Measurements from ENCODE around the gene ARVCF. TPM values are rescaled to one million over a fixed set of nuclear protein-coding genes. Genes with fewer than 3 reads are reported as not detected.

ARVCF gene
- total and polyA plus RNA-seq, 2 donors (not counting 1 experiment from before 2014, with no cell fraction given): 2.2 to 6.7 TPM

DNA sequence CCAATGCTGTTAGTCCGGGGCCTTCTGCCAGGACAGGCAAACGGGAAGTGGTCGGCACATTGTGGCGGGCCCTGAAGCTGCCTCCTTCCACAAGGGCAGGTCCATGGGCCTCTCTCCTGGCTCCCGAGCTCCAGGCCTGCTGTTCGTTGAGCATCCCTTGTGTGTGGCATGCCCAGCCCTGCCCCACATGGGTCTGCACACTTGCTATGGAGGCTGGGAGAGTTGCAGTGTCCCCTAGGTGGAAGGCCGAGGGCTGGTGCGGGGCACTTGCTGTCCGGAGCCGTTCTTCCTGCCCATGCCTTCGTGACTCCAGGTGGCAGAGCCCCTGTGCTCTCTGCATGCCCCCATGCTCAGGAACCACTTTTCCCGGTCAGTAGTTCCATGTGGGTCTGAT lies 37.4 kb upstream of the ARVCF start:
- H3K4me3 Mint-ChIP-seq: no peak overlapping the region
- Histone ChIP-seq H3K4me1 (ENCODE audit: control insufficient read depth in 2 of 2, insufficient read depth in 2 of 2, low read length in 2 of 2) (no peaks in the 10 kb centered on the region), H2AFZ (ENCODE audit: insufficient read depth, low read depth, low read length, poor library complexity, severe bottlenecking) (no peak overlapping the region), H3K79me2 (ENCODE audit: control insufficient read depth, insufficient read depth, low read length) (peaks cover 3% of the 10 kb centered on the region), H3K27me3 (replicated peaks in 1 of 4; ENCODE audit: control extremely low read depth in 1 of 4, control insufficient read depth in 3 of 4, insufficient read depth in 4 of 4, low read length in 3 of 4) (no peaks in the 10 kb centered on the region), H3K9me3 (ENCODE audit: control extremely low read depth in 1 of 3, control insufficient read depth in 2 of 3, insufficient read depth in 1 of 3, low read length in 2 of 3) (no peaks in the 10 kb centered on the region), H3K27ac (ENCODE audit: low read length in 2 of 2) (no peak overlapping the region), H3K4me3 (ENCODE audit: control extremely low read depth in 1 of 5, extremely low read depth in 1 of 5, insufficient read depth in 1 of 5, low read depth in 2 of 5, low read length in 4 of 5) (no peak overlapping the region), H3K36me3 (replicated peaks in 1 of 2; ENCODE audit: control extremely low read depth in 1 of 2, control insufficient read depth in 1 of 2, extremely low read depth in 1 of 2, insufficient read depth in 2 of 2, low read length in 1 of 2) (peaks cover 0 to 61% of the 10 kb centered on the region in 2 experiments), H4K20me1 (ENCODE audit: control insufficient read depth, insufficient read depth, low read length, poor library complexity, severe bottlenecking) (peaks cover 14% of the 10 kb centered on the region), H3K9ac (ENCODE audit: low read length) (no peak overlapping the region), H3K4me2 (replicated peaks; ENCODE audit: low read depth, low read length, poor library complexity, severe bottlenecking) (no peak overlapping the region)
- DNase-seq: no peak
- intact Hi-C loops (cut with micrococcal nuclease): no loop called here
- CTCF ChIA-PET: no interaction called here
- H3K27me3 Mint-ChIP-seq: no peaks in the 10 kb centered on the region
- WGBS (ENCODE audit: insufficient coverage): 97% methylated on average over 11 of the region's 12 CpGs
- no peak for TF ChIP-seq EZH2 (IDR thresholded peaks at IDR 0.05; ENCODE audit: borderline replicate concordance, insufficient read depth, low read depth, low read length, poor library complexity, severe bottlenecking)
- TF ChIP-seq, protein P1, sequence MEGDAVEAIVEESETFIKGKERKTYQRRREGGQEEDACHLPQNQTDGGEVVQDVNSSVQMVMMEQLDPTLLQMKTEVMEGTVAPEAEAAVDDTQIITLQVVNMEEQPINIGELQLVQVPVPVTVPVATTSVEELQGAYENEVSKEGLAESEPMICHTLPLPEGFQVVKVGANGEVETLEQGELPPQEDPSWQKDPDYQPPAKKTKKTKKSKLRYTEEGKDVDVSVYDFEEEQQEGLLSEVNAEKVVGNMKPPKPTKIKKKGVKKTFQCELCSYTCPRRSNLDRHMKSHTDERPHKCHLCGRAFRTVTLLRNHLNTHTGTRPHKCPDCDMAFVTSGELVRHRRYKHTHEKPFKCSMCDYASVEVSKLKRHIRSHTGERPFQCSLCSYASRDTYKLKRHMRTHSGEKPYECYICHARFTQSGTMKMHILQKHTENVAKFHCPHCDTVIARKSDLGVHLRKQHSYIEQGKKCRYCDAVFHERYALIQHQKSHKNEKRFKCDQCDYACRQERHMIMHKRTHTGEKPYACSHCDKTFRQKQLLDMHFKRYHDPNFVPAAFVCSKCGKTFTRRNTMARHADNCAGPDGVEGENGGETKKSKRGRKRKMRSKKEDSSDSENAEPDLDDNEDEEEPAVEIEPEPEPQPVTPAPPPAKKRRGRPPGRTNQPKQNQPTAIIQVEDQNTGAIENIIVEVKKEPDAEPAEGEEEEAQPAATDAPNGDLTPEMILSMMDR (IDR thresholded peaks at IDR 0.05): no peak
- H3K9me3 Mint-ChIP-seq (ENCODE audit: insufficient read depth): no peaks in the 10 kb centered on the region
- no peak for ATAC-seq (ENCODE audit: low read depth)
- H3K27ac Mint-ChIP-seq: no peak overlapping the region
- POLR2A ChIA-PET: no interaction called here
- no peaks in the 10 kb centered on the region for H3K4me1 Mint-ChIP-seq

DNA sequence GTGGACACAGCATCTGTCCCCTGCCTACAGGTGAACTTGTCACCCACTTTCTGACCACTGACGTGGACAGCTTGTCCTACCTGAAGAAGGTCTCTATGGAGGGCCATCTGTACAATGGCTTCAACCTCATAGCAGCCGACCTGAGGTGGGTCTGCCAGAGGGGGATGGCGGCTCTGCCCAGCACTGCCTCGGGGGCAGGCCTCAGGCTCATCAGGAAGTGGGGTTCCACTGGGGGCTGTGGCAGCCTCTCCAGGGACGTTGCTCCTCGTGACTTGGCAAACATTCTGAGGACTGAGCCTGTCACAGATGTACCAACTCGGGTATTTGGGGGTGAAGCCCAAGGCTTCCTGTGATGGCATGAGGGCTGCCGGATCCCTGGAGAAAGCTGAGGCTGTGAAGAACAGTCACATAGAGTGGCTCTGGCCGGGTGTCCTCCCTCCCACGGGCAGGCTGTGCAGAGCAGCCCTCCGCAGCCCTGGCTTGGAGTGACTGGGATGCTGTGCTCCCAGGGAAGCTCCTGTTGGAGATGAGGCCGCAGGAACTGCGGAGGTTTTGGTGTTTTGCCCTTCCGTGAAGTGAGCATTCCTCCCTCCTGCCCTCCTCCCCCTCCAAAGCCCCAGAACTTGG lies 36.9 kb upstream of the ARVCF start:
- H3K4me2 ChIP-seq (replicated peaks; ENCODE audit: low read depth, low read length, poor library complexity, severe bottlenecking): no peak overlapping the region
- no peak overlapping the region for H3K27ac Mint-ChIP-seq
- intact Hi-C loops (cut with micrococcal nuclease): no loop called here
- no peaks in the 10 kb centered on the region for H3K27me3 ChIP-seq (replicated peaks in 1 of 4; ENCODE audit: control extremely low read depth in 1 of 4, control insufficient read depth in 3 of 4, insufficient read depth in 4 of 4, low read length in 3 of 4)
- TF ChIP-seq, protein P1 (IDR thresholded peaks at IDR 0.05): no peak
- TF ChIP-seq EZH2 (IDR thresholded peaks at IDR 0.05; ENCODE audit: borderline replicate concordance, insufficient read depth, low read depth, low read length, poor library complexity, severe bottlenecking): no peak
- H3K27me3 Mint-ChIP-seq: no peaks in the 10 kb centered on the region
- H3K79me2 ChIP-seq (ENCODE audit: control insufficient read depth, insufficient read depth, low read length): peaks cover 3% of the 10 kb centered on the region
- no peak overlapping the region for H3K4me3 ChIP-seq (ENCODE audit: control extremely low read depth in 1 of 5, extremely low read depth in 1 of 5, insufficient read depth in 1 of 5, low read depth in 2 of 5, low read length in 4 of 5)
- ChIA-PET CTCF (no interaction called here), POLR2A (no interaction called here)
- 40% methylated on average over 13 of the region's 14 CpGs for WGBS (ENCODE audit: insufficient coverage)
- no peaks in the 10 kb centered on the region for H3K4me1 ChIP-seq (ENCODE audit: control insufficient read depth in 2 of 2, insufficient read depth in 2 of 2, low read length in 2 of 2)
- no peak overlapping the region for H3K4me3 Mint-ChIP-seq
- H2AFZ ChIP-seq (ENCODE audit: insufficient read depth, low read depth, low read length, poor library complexity, severe bottlenecking): no peak overlapping the region
- peaks cover 0 to 2% (median 0%) of the 10 kb centered on the region in 3 donors for H3K9me3 ChIP-seq (ENCODE audit: control extremely low read depth in 1 of 3, control insufficient read depth in 2 of 3, insufficient read depth in 1 of 3, low read length in 2 of 3)
- ATAC-seq (ENCODE audit: low read depth) (no peak), DNase-seq (no peak)
- H3K9me3 Mint-ChIP-seq (ENCODE audit: insufficient read depth): no peaks in the 10 kb centered on the region
- no peaks in the 10 kb centered on the region for H3K4me1 Mint-ChIP-seq
- peaks cover 14% of the 10 kb centered on the region for H4K20me1 ChIP-seq (ENCODE audit: control insufficient read depth, insufficient read depth, low read length, poor library complexity, severe bottlenecking)
- no peak overlapping the region for H3K9ac ChIP-seq (ENCODE audit: low read length)
- peaks cover 0 to 63% of the 10 kb centered on the region in 2 experiments for H3K36me3 ChIP-seq (replicated peaks in 1 of 2; ENCODE audit: control extremely low read depth in 1 of 2, control insufficient read depth in 1 of 2, extremely low read depth in 1 of 2, insufficient read depth in 2 of 2, low read length in 1 of 2)
- no peak overlapping the region for H3K27ac ChIP-seq (ENCODE audit: low read length in 2 of 2)

Data from B cell (primary cell).